Neural cell (in vitro differentiated cells): ENCODE measurements around the gene ERP44. TPM values are rescaled to one million over a fixed set of nuclear protein-coding genes. Genes with fewer than 3 reads are reported as not detected.

ENCODE experiments used
- H2AFZ ChIP-seq: fragments of 200-600, 300-800 bp; sonication (generic), shearing (Covaris generic); 2 replicates; pipeline ENCODE4 v1.6.0; 2014; ENCODE audit warnings: low read depth, mild to moderate bottlenecking, antibody characterized with exemption, low read length, moderate library complexity
- H3F3A ChIP-seq: fragments of 200-600 bp; shearing (Covaris generic); 2 replicates; pipeline ENCODE4 v1.6.1; 2016; ENCODE audit warnings: mild to moderate bottlenecking, moderate library complexity, mixed read lengths, antibody characterized with exemption, low read length; ENCODE audit not compliant: insufficient read depth, poor library complexity, severe bottlenecking
- H3K27ac ChIP-seq: fragments of 200-600, 300-800 bp; sonication (generic), shearing (Covaris generic); 2 replicates; pipeline ENCODE4 v1.5.1; 2014; ENCODE audit warnings: mild to moderate bottlenecking, low read length, moderate library complexity
- H3K27me3 ChIP-seq: fragments of 300-800, 200-600 bp; sonication (generic), shearing (Covaris generic); 2 replicates; pipeline ENCODE4 v1.6.0; 2014; ENCODE audit warnings: mild to moderate bottlenecking, low read depth, low read length, moderate library complexity; ENCODE audit not compliant: insufficient read depth
- H3K36me3 ChIP-seq: fragments of 300-800, 200-600 bp; sonication (generic), shearing (Covaris generic); 2 replicates; pipeline ENCODE4 v1.5.1; 2014; ENCODE audit warnings: mild to moderate bottlenecking, antibody characterized with exemption, low read length, moderate library complexity; ENCODE audit not compliant: insufficient read depth
- H3K4me2 ChIP-seq: fragments of 300-800, 200-600 bp; sonication (generic), shearing (Covaris generic); 2 replicates; pipeline ENCODE4 v1.6.0; 2014; ENCODE audit warnings: mild to moderate bottlenecking, low read length
- H3K4me3 ChIP-seq: fragments of 300-800, 200-600 bp; sonication (generic), shearing (Covaris generic); 2 replicates; pipeline ENCODE4 v1.5.1; 2014; ENCODE audit warnings: mild to moderate bottlenecking, low read length, moderate library complexity
- H3K79me2 ChIP-seq: fragments of 200-600 bp; shearing (Covaris generic); replicated peaks from 2 replicates; pipeline ENCODE4 v1.6.0; 2014; ENCODE audit warnings: mild to moderate bottlenecking, low read length, moderate library complexity; ENCODE audit not compliant: insufficient read depth
- H3K9ac ChIP-seq: fragments of 300-800, 200-600 bp; sonication (generic), shearing (Covaris generic); 2 replicates; pipeline ENCODE4 v1.6.1; 2016; ENCODE audit warnings: mild to moderate bottlenecking, low read length, mixed read lengths
- H3K9me2 ChIP-seq: fragments of 200-600 bp; shearing (Covaris generic); 2 replicates; pipeline ENCODE4 v1.6.1; 2016; ENCODE audit warnings: mild to moderate bottlenecking, low read length, mixed read lengths; ENCODE audit not compliant: insufficient read depth
- H3K9me3 ChIP-seq: fragments of 200-600, 300-800 bp; sonication (generic), shearing (Covaris generic); 2 replicates; pipeline ENCODE4 v1.6.1; 2016; ENCODE audit warnings: mild to moderate bottlenecking, mixed run types, low read length, moderate library complexity, mixed read lengths
- H4K20me1 ChIP-seq: fragments of 200-600 bp; shearing (Covaris generic); 2 replicates; pipeline ENCODE4 v1.6.1; 2016; ENCODE audit warnings: mild to moderate bottlenecking, mixed run types; ENCODE audit not compliant: insufficient read depth
- CTCF ChIP-seq: fragments of 450-650 bp; IDR thresholded peaks from 2 replicates; pipeline ENCODE4 v1.5.1; 2014; ENCODE audit warnings: antibody characterized with exemption, mild to moderate bottlenecking, moderate library complexity; ENCODE audit not compliant: poor library complexity, severe bottlenecking
- EP300 ChIP-seq: fragments of 450-650 bp; conservative IDR thresholded peaks from 2 replicates; pipeline ENCODE4 v1.6.1; 2014; ENCODE audit warnings: antibody characterized with exemption, mild to moderate bottlenecking, moderate library complexity; ENCODE audit not compliant: poor library complexity, severe bottlenecking
- EZH2 ChIP-seq: fragments of 200-600, 300-800 bp; shearing (Covaris generic), sonication (generic); IDR thresholded peaks from 2 replicates; pipeline ENCODE4 v1.6.1; 2014; ENCODE audit warnings: antibody characterized with exemption, low read length, borderline replicate concordance, mild to moderate bottlenecking; ENCODE audit not compliant: insufficient read depth, poor library complexity, severe bottlenecking
- MXI1 ChIP-seq: fragments of 450-650 bp; conservative IDR thresholded peaks from 2 replicates; pipeline ENCODE4 v1.6.1; 2014; ENCODE audit warnings: antibody characterized with exemption, mild to moderate bottlenecking; ENCODE audit not compliant: poor library complexity, severe bottlenecking
- POLR2AphosphoS5 ChIP-seq: IDR thresholded peaks from 2 replicates; pipeline ENCODE4 v1.6.1; 2012
- RAD21 ChIP-seq: fragments of 450-650 bp; conservative IDR thresholded peaks from 2 replicates; pipeline ENCODE4 v1.6.1; 2014; ENCODE audit warnings: antibody characterized with exemption, mild to moderate bottlenecking, moderate library complexity
- REST ChIP-seq: IDR thresholded peaks from 2 replicates; pipeline ENCODE4 v1.6.1; 2012; ENCODE audit warnings: borderline replicate concordance
- SMC3 ChIP-seq: fragments of 450-650 bp; conservative IDR thresholded peaks from 2 replicates; pipeline ENCODE4 v1.6.1; 2014; ENCODE audit warnings: antibody characterized with exemption, mild to moderate bottlenecking, moderate library complexity; ENCODE audit not compliant: poor library complexity
- TAF1 ChIP-seq: IDR thresholded peaks from 2 replicates; pipeline ENCODE4 v1.6.1; 2012; ENCODE audit warnings: low read depth
- polyA plus RNA-seq: library from polyadenylated mRNA; depleted of rRNA; stranded (reverse); fragments of >200 nt; gene quantifications from 2 replicates; pipeline ENCODE4 v1.2.3, GENCODE V29; 2014

The ERP44 gene
- polyA plus RNA-seq, 1 donor from 2014 or later = 30.6 TPM

GRCh38 chr9:99966716-99967115, 132.1 kb downstream of the ERP44 start:
- Histone ChIP-seq H3K9ac (no peak overlapping the region), H3K4me3 (no peak overlapping the region), H3K4me2 (no peak overlapping the region), H3K27ac (no peak overlapping the region), H2AFZ (no peak overlapping the region), H3K79me2 (no peaks in the 10 kb centered on the region), H3K27me3 (no peaks in the 10 kb centered on the region), H3K9me2 (no peaks in the 10 kb centered on the region), H3K9me3 (no peaks in the 10 kb centered on the region), H3K36me3 (no peaks in the 10 kb centered on the region), H4K20me1 (no peaks in the 10 kb centered on the region), H3F3A (no peaks in the 10 kb centered on the region)
- TF ChIP-seq MXI1 (no peak), EZH2 (no peak), POLR2AphosphoS5 (no peak), RAD21 (no peak), REST (no peak), SMC3 (no peak), CTCF (no peak), TAF1 (no peak), EP300 (no peak)

GRCh38 chr9:99966001-99966400, 132.8 kb downstream of the ERP44 start:
- no peaks in the 10 kb centered on the region for H4K20me1 ChIP-seq
- no peak overlapping the region for H2AFZ ChIP-seq
- H3F3A ChIP-seq = no peaks in the 10 kb centered on the region
- H3K4me3 ChIP-seq = no peak overlapping the region
- TF ChIP-seq REST (no peak), CTCF (no peak), MXI1 (no peak), EP300 (no peak)
- no peaks in the 10 kb centered on the region for H3K9me3 ChIP-seq
- no peaks in the 10 kb centered on the region for H3K79me2 ChIP-seq
- no peaks in the 10 kb centered on the region for H3K9me2 ChIP-seq
- H3K27me3 ChIP-seq = no peaks in the 10 kb centered on the region
- no peak overlapping the region for H3K4me2 ChIP-seq
- no peak overlapping the region for H3K27ac ChIP-seq
- no peaks in the 10 kb centered on the region for H3K36me3 ChIP-seq
- no peak overlapping the region for H3K9ac ChIP-seq
